Testis (tissue), 2 donors: Measurements from ENCODE around the gene KIF7.

Source experiments
- CTCF ChIP-seq, 3 experiments: fragments of 450-650 bp in 2 of 3; fragments of 200-600 bp in 1 of 3; sonication (generic) in 1 of 3; IDR thresholded peaks; one replicate each; pipeline ENCODE4 v1.5.1; 2016 to 2019; ENCODE audit warnings: antibody characterized with exemption in 3 of 3, mild to moderate bottlenecking in 2 of 3, moderate library complexity in 1 of 3
- POLR2A ChIP-seq: fragments of 450-650 bp; IDR thresholded peaks from one replicate; pipeline ENCODE4 v1.6.1; 2017; ENCODE audit warnings: antibody characterized with exemption, mild to moderate bottlenecking, moderate library complexity

- TF ChIP-seq POLR2A (no peak), CTCF (IDR thresholded peaks at IDR 0.05) (no peak)
Measured at GRCh38 chr15:89666858-89667705, 11.8 kb upstream of the KIF7 start.
